D721Med (cell line): ENCODE results near the gene HOGA1.
"Not testable (repeated sequence)": the region's sequence is repeated elsewhere in the genome, so short reads cannot be mapped to it uniquely, and the experiment has no call there.

Source experiments
- DNase-seq: peaks from one replicate; pipeline ENCODE4 v3.0.0; 2011; ENCODE audit warnings: low spot score; ENCODE audit not compliant: insufficient read length
- FAIRE-seq: peaks from 2 replicates; lab custom pipeline; 2011; peaks lifted over from hg19 to GRCh38; lab: Jason Lieb, UNC
- CTCF ChIP-seq: IDR thresholded peaks from 2 replicates; pipeline ENCODE4 v1.5.1; 2012; ENCODE audit warnings: mild to moderate bottlenecking, control low read depth; ENCODE audit not compliant: insufficient read depth; ENCODE audit errors: missing control alignments

HOGA1 gene

GRCh38 chr10:97648562-97649404, 64.6 kb downstream of the HOGA1 start:
- TF ChIP-seq CTCF = no peak
- DNase-seq (no peak), FAIRE-seq (no peak)

- not testable (repeated sequence) for DNase-seq
Observed at GRCh38 chr10:97649405-97649750, 65.2 kb downstream of the HOGA1 start.

GRCh38 chr10:97650726-97651125, 66.5 kb downstream of the HOGA1 start:
- no peak for FAIRE-seq
- TF ChIP-seq CTCF = no peak
- DNase-seq = no peak

More at GRCh38 chr10:97649405-97649750, 65.2 kb downstream of the HOGA1 start:
- FAIRE-seq = not testable (repeated sequence)

- FAIRE-seq (no peak), DNase-seq (no peak)
- no peak for TF ChIP-seq CTCF
Observed at GRCh38 chr10:97651773-97652172, 67.6 kb downstream of the HOGA1 start.

DNA sequence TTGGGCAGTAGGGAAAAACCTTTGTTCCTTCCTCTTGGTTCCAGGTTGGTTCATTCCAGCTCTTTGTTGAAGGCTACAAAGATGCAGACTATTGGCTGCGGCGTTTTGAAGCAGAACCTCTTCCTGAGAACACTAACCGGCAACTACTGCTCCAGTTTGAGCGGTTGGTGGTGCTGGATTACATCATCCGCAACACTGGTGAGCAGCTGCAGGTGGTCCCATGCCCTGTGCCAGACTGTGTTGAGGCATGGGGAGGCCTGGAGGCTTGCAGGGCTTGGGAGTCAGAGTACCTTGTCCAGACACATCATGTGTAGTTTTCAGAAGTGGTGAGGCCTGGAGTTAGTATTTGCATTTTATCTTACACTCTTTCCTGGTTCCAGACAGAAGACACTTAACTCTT, 72.6 kb downstream of the HOGA1 start:
- TF ChIP-seq CTCF = no peak
- DNase-seq (no peak), FAIRE-seq (no peak)

DNA sequence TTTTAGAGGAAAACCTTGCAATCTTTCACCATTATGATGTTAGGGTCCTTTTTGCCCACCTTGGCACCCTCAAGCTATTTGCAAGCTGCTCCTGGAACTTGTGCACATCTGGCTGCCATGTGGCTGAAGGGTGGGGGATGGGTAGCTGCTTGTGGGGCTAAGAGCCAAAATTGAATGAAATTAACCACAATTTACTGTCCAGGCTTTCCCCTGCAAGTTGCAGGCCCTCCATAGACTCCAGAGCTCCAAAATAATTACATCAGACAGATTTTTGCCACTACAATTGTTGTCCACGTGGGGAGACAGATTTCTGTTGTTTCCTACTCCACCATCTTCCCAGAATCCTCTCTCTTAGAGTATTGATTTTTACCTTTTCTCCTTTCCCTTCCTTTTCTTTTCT, 75.4 kb downstream of the HOGA1 start:
- FAIRE-seq = no peak
- no peak for TF ChIP-seq CTCF
- no peak for DNase-seq
